ENCODE data around the gene ATRNL1.
"Not testable (repeated sequence)": the region's sequence is repeated elsewhere in the genome, so short reads cannot be mapped to it uniquely, and the experiment has no call there.

The ATRNL1 gene

GRCh38 chr10:115745943-115746342 is 652.8 kb downstream of the ATRNL1 start:
- no peak for DNase-seq (ENCODE audit: low read depth in 4 of 4, low spot score in 1 of 4)

- DNase-seq (ENCODE audit: low read depth in 4 of 4, low spot score in 1 of 4) = no peak
Measured at GRCh38 chr10:115747811-115748210, 654.6 kb downstream of the ATRNL1 start.

- not testable (repeated sequence) for DNase-seq (ENCODE audit: low read depth in 4 of 4, low spot score in 1 of 4)
Measured at GRCh38 chr10:115758488-115758887, 665.3 kb downstream of the ATRNL1 start.

GRCh38 chr10:115760131-115760530 is 667.0 kb downstream of the ATRNL1 start:
- no peak for DNase-seq (ENCODE audit: low read depth in 4 of 4, low spot score in 1 of 4)

- DNase-seq (ENCODE audit: low read depth in 4 of 4, low spot score in 1 of 4) = no peak
Measured at GRCh38 chr10:115761166-115761565, 668.0 kb downstream of the ATRNL1 start.

GRCh38 chr10:115762029-115762428 is 668.9 kb downstream of the ATRNL1 start:
- no peak for DNase-seq (ENCODE audit: low read depth in 4 of 4, low spot score in 1 of 4)

GRCh38 chr10:115771755-115772154 is 678.6 kb downstream of the ATRNL1 start:
- no peak for DNase-seq (ENCODE audit: low read depth in 4 of 4, low spot score in 1 of 4)

- DNase-seq (ENCODE audit: low read depth in 4 of 4, low spot score in 1 of 4) = no peak
Measured at GRCh38 chr10:115772606-115773005, 679.4 kb downstream of the ATRNL1 start.

- no peak for DNase-seq (ENCODE audit: low read depth in 4 of 4, low spot score in 1 of 4)
Measured at GRCh38 chr10:115773832-115774231, 680.7 kb downstream of the ATRNL1 start.

GRCh38 chr10:115774721-115775120 is 681.6 kb downstream of the ATRNL1 start:
- DNase-seq (ENCODE audit: low read depth in 4 of 4, low spot score in 1 of 4) = no peak

GRCh38 chr10:115777646-115778045 is 684.5 kb downstream of the ATRNL1 start:
- no peak for DNase-seq (ENCODE audit: low read depth in 4 of 4, low spot score in 1 of 4)

- no peak for DNase-seq (ENCODE audit: low read depth in 4 of 4, low spot score in 1 of 4)
Measured at GRCh38 chr10:115790220-115790619, 697.1 kb downstream of the ATRNL1 start.

- no peak for DNase-seq (ENCODE audit: low read depth in 4 of 4, low spot score in 1 of 4)
Measured at GRCh38 chr10:115795964-115796363, 702.8 kb downstream of the ATRNL1 start.

GRCh38 chr10:115801457-115801856 is 708.3 kb downstream of the ATRNL1 start:
- no peak for DNase-seq (ENCODE audit: low read depth in 4 of 4, low spot score in 1 of 4)

- DNase-seq (ENCODE audit: low read depth in 4 of 4, low spot score in 1 of 4) = no peak
Measured at GRCh38 chr10:115801992-115802391, 708.8 kb downstream of the ATRNL1 start.

GRCh38 chr10:115802911-115803310 is 709.7 kb downstream of the ATRNL1 start:
- DNase-seq (ENCODE audit: low read depth in 4 of 4, low spot score in 1 of 4) = no peak

- no peak for DNase-seq (ENCODE audit: low read depth in 4 of 4, low spot score in 1 of 4)
Measured at GRCh38 chr10:115814542-115814941, 721.4 kb downstream of the ATRNL1 start.

GRCh38 chr10:115818012-115818411 is 724.8 kb downstream of the ATRNL1 start:
- no peak for DNase-seq (ENCODE audit: low read depth in 4 of 4, low spot score in 1 of 4)

GRCh38 chr10:115826396-115826795 is 733.2 kb downstream of the ATRNL1 start:
- DNase-seq (ENCODE audit: low read depth in 4 of 4, low spot score in 1 of 4) = no peak

GRCh38 chr10:115827231-115828009 is 734.3 kb downstream of the ATRNL1 start:
- no peak for DNase-seq (ENCODE audit: low read depth in 4 of 4, low spot score in 1 of 4)

GRCh38 chr10:115828182-115828581 is 735.0 kb downstream of the ATRNL1 start:
- DNase-seq (ENCODE audit: low read depth in 4 of 4, low spot score in 1 of 4) = not testable (repeated sequence)

GRCh38 chr10:115829521-115830205 is 736.5 kb downstream of the ATRNL1 start:
- no peak for DNase-seq (ENCODE audit: low read depth in 4 of 4, low spot score in 1 of 4)
